Astrocyte (in vitro differentiated cells and primary cell): ENCODE measurements around the gene TINAG. TPM values are rescaled to one million over a fixed set of nuclear protein-coding genes. Genes with fewer than 3 reads are reported as not detected.

ENCODE experiments used
- DNase-seq: peaks from one replicate; pipeline ENCODE4 v3.0.0-alpha.2; 2010; ENCODE audit warnings: low read depth
- FAIRE-seq: peaks from 2 replicates; lab custom pipeline; 2011; peaks lifted over from hg19 to GRCh38; lab: Jason Lieb, UNC
- H2AFZ ChIP-seq: 2 replicates; pipeline ENCODE4 v1.6.0; 2012; ENCODE audit warnings: low read depth, low read length, inconsistent platforms
- H3K27ac ChIP-seq: 2 replicates; pipeline ENCODE4 v1.5.1; 2011; ENCODE audit warnings: low read depth, low read length, inconsistent platforms
- H3K27me3 ChIP-seq: 2 replicates; pipeline ENCODE4 v1.6.0; 2011; ENCODE audit warnings: low read length, inconsistent platforms; ENCODE audit not compliant: insufficient read depth
- H3K36me3 ChIP-seq: 2 replicates; pipeline ENCODE4 v1.5.1; 2011; ENCODE audit warnings: low read length, inconsistent platforms; ENCODE audit not compliant: insufficient read depth
- H3K4me1 ChIP-seq: 2 replicates; pipeline ENCODE4 v1.5.1; 2011; ENCODE audit warnings: low read length, inconsistent platforms; ENCODE audit not compliant: insufficient read depth
- H3K4me2 ChIP-seq: 2 replicates; pipeline ENCODE4 v1.6.0; 2012; ENCODE audit warnings: low read length, inconsistent platforms
- H3K4me3 ChIP-seq: 2 replicates; pipeline ENCODE4 v1.5.1; 2011; ENCODE audit warnings: low read depth, mild to moderate bottlenecking, low read length, inconsistent platforms; ENCODE audit not compliant: insufficient read depth
- H3K79me2 ChIP-seq: 2 replicates; pipeline ENCODE4 v1.6.0; 2012; ENCODE audit warnings: mild to moderate bottlenecking, low read length, inconsistent platforms; ENCODE audit not compliant: insufficient read depth
- H3K9ac ChIP-seq: 2 replicates; pipeline ENCODE4 v1.6.0; 2012; ENCODE audit warnings: mild to moderate bottlenecking, low read length, inconsistent platforms
- H3K9me3 ChIP-seq: 2 replicates; pipeline ENCODE4 v1.5.1; 2012; ENCODE audit warnings: low read depth, mild to moderate bottlenecking, low read length, inconsistent platforms; ENCODE audit not compliant: insufficient read depth
- H4K20me1 ChIP-seq: 2 replicates; pipeline ENCODE4 v1.6.0; 2012; ENCODE audit warnings: low read length, inconsistent platforms; ENCODE audit not compliant: insufficient read depth
- H3K27ac Mint-ChIP-seq: one replicate; pipeline ENCODE4 v1.8.0; 2021; ENCODE audit warnings: mild to moderate bottlenecking, mixed read lengths; ENCODE audit not compliant: unreplicated experiment
- H3K27me3 Mint-ChIP-seq: one replicate; pipeline ENCODE4 v1.8.0; 2021; ENCODE audit warnings: low read depth, mixed read lengths; ENCODE audit not compliant: unreplicated experiment
- H3K36me3 Mint-ChIP-seq: one replicate; pipeline ENCODE4 v1.8.0; 2021; ENCODE audit warnings: low read depth, mixed read lengths; ENCODE audit not compliant: unreplicated experiment
- H3K4me1 Mint-ChIP-seq: one replicate; pipeline ENCODE4 v1.8.0; 2021; ENCODE audit warnings: low read depth, mixed read lengths; ENCODE audit not compliant: unreplicated experiment
- H3K4me3 Mint-ChIP-seq: one replicate; pipeline ENCODE4 v1.8.0; 2021; ENCODE audit warnings: mild to moderate bottlenecking, moderate library complexity, mixed read lengths; ENCODE audit not compliant: unreplicated experiment
- H3K9me3 Mint-ChIP-seq: one replicate; pipeline ENCODE4 v1.8.0; 2021; ENCODE audit warnings: mild to moderate bottlenecking, mixed read lengths; ENCODE audit not compliant: unreplicated experiment
- CTCF ChIP-seq: IDR thresholded peaks from 2 replicates; pipeline ENCODE4 v1.5.1; 2011; ENCODE audit warnings: low read depth, mild to moderate bottlenecking, inconsistent platforms, low read length, moderate library complexity; ENCODE audit not compliant: insufficient read depth
- EZH2 ChIP-seq: IDR thresholded peaks from 2 replicates; pipeline ENCODE4 v1.6.1; 2012; ENCODE audit warnings: mild to moderate bottlenecking, low read length, inconsistent platforms; ENCODE audit not compliant: insufficient read depth
- total RNA-seq: library from RNA; stranded (reverse); gene quantifications from 2 replicates; pipeline ENCODE4 v1.2.1, GENCODE V29; 2021

TINAG gene
- total RNA-seq, 1 donor from 2014 or later = not detected

- no peaks in the 10 kb centered on the region for H3K27me3 Mint-ChIP-seq
- no peak for FAIRE-seq
- H3K27ac Mint-ChIP-seq = no peak overlapping the region
- H3K9me3 Mint-ChIP-seq = no peaks in the 10 kb centered on the region
- H3K36me3 Mint-ChIP-seq = no peaks in the 10 kb centered on the region
- Histone ChIP-seq H3K4me3 (no peak overlapping the region), H3K9ac (no peak overlapping the region), H3K4me2 (no peak overlapping the region), H4K20me1 (no peaks in the 10 kb centered on the region), H3K79me2 (no peaks in the 10 kb centered on the region), H3K9me3 (no peaks in the 10 kb centered on the region), H3K36me3 (no peaks in the 10 kb centered on the region), H2AFZ (no peak overlapping the region), H3K27ac (no peak overlapping the region), H3K27me3 (no peaks in the 10 kb centered on the region), H3K4me1 (peaks cover 16% of the 10 kb centered on the region)
- no peak for TF ChIP-seq CTCF
- TF ChIP-seq EZH2 = no peak
- no peak for DNase-seq
- H3K4me3 Mint-ChIP-seq = no peak overlapping the region
- H3K4me1 Mint-ChIP-seq = peaks cover 46% of the 10 kb centered on the region
Observed at GRCh38 chr6:54289426-54289825, 18.8 kb upstream of the TINAG start.

GRCh38 chr6:54291146-54291545, 17.1 kb upstream of the TINAG start:
- Histone ChIP-seq H3K9ac (peak overlapping the region; percentile 2), H3K27ac (peak overlapping the region; percentile 67), H3K27me3 (no peaks in the 10 kb centered on the region), H4K20me1 (no peaks in the 10 kb centered on the region), H3K4me1 (peaks cover 12% of the 10 kb centered on the region), H3K4me3 (no peak overlapping the region), H3K79me2 (no peaks in the 10 kb centered on the region), H3K9me3 (no peaks in the 10 kb centered on the region), H3K36me3 (no peaks in the 10 kb centered on the region), H3K4me2 (peak overlapping the region; percentile 52), H2AFZ (peak overlapping the region; percentile 73)
- Mint-ChIP-seq H3K27me3 (no peaks in the 10 kb centered on the region), H3K9me3 (no peaks in the 10 kb centered on the region), H3K4me1 (peaks cover 42% of the 10 kb centered on the region), H3K36me3 (no peaks in the 10 kb centered on the region), H3K4me3 (peak overlapping the region; percentile 46), H3K27ac (peak overlapping the region; percentile 87)
- DNase-seq (peak; percentile 76), FAIRE-seq (peak; percentile 68)
- no peak for TF ChIP-seq EZH2
- no peak for TF ChIP-seq CTCF

GRCh38 chr6:54291738-54292137, 16.5 kb upstream of the TINAG start:
- Histone ChIP-seq H3K4me1 (peaks cover 12% of the 10 kb centered on the region), H3K9me3 (no peaks in the 10 kb centered on the region), H3K79me2 (no peaks in the 10 kb centered on the region), H2AFZ (no peak overlapping the region), H3K9ac (no peak overlapping the region), H4K20me1 (no peaks in the 10 kb centered on the region), H3K27me3 (no peaks in the 10 kb centered on the region), H3K4me3 (no peak overlapping the region), H3K27ac (peak overlapping the region; percentile 67), H3K36me3 (no peaks in the 10 kb centered on the region), H3K4me2 (peak overlapping the region; percentile 52)
- Mint-ChIP-seq H3K27ac (peak overlapping the region; percentile 87), H3K27me3 (no peaks in the 10 kb centered on the region), H3K4me3 (peak overlapping the region; percentile 1), H3K9me3 (no peaks in the 10 kb centered on the region), H3K36me3 (no peaks in the 10 kb centered on the region), H3K4me1 (peaks cover 38% of the 10 kb centered on the region)
- TF ChIP-seq CTCF (no peak), EZH2 (no peak)
- FAIRE-seq (no peak), DNase-seq (peak; percentile 90)
